Stimulated activated CD8-positive, alpha-beta memory T cell treated with anti-CD3 and anti-CD28 coated beads, Interleukin-15, amount 100 ng/mL, for 48 hours (primary cell): ENCODE results near the gene AVPI1.
"Not testable (repeated sequence)": the region's sequence is repeated elsewhere in the genome, so short reads cannot be mapped to it uniquely, and the experiment has no call there.

Source experiments
- DNase-seq, 2 donors: peaks; one replicate each; pipeline ENCODE4 v3.0.0-alpha.2; 2020; ENCODE audit warnings: low read depth in 2 of 2

Gene AVPI1

DNA sequence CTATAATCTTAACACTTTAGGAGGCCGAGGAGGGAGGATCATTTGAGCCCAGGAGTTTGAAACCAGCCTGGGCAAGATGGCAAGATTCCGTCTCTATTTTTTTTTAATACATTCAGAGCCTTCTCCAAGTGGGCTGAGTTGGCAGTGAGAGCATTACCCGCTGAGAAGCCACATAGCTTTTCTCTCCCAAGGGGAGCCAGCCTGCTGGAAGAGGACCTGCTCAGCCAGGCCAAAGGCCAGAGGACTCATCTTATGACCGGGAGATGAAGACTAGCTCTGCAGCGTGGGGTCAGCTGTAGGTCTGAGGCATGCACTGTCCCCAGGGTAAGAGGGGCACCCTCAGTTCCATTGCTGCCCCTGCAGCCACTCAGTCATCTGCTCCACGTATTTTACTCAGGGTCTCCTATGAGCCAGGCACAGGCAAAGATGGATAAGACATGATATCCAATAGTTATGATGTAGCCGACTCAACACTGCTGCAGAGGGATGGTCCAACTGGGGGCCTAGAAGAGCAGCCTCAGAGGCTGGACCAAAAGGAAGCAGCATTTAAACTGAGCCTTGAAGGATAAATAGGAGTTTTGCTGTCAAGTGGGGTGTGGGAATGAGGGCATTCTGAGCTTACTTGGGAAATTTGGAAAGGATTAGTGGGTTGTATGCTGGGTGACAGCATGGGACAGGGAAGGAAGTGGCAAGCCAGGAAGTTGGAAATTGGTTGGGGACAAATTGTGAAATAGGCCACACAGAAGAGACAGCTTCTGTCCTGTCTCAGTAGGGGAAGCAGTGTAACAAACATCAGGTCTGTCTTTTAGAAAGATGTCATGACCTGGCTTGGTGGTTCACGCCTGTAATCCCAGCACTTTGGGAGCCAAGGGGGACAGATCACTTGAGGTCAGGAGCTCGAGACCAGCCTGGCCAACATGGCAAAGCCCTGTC, 24.9 kb upstream of the AVPI1 start:
- DNase-seq, result no peak

DNA sequence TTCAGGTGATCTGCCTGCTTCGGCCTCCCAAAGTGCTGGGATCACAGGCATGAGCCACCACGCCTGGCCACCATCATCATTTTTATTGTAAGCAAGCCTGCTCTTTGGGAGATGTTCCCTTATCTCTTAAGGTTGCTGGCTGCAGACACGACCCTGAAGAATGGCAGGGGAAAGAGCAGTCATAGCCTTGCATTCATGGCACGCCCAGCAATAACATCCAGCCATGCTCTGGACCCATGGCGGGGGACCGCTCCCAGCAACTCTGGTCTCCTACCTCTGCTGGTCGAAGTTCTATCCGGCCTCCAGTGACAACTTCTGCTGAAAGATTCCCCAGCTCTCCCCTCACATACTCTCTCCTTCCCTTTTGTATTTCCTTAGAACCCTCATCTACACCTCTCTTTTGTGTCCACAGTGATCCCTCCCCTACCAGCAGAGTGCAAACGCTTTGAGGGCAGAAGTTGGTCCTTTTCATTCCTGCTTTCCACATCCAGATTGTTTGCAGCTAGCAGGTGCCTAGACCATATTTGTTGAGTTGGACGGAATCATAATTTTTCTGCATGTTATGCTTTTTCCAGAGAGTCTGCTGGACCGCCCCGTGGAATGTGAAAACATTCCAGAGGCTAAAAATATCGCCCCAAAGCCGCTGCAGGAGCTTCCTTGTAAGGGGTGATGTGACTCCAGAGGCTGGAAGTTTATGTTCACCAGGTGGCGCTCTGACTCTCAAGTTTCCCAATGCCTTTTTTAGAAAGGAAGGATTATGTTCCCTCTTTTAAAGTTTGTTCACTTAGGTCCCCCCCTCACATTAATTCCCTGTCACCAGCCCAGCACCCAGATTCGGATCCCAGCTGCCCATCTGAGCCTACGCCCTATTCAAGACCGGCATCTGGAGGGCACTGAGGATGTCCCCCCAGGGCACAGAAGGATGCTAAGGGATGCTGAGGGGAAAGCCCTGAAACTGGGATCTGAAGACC, 22.2 kb upstream of the AVPI1 start:
- DNase-seq, result no peak

DNA sequence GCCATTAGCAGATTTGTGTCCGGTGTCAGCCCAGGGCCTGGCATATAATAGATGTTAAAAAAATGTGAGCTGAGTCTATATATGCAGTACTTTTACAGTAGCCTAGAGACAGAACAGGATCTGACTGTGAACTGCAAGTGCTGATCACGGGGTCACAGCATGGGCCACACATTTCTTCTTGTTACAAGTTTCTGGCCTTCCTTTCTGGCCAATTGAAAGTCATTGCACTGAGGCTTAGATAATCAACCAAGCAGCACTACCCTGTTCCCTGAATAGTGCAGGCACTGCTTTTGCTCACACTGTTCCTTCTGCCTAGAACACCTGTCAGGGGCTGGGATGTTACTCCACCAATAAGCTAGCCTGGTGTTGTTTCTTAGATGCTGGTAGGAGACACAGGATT, 21.1 kb upstream of the AVPI1 start:
- no peak for DNase-seq

DNA sequence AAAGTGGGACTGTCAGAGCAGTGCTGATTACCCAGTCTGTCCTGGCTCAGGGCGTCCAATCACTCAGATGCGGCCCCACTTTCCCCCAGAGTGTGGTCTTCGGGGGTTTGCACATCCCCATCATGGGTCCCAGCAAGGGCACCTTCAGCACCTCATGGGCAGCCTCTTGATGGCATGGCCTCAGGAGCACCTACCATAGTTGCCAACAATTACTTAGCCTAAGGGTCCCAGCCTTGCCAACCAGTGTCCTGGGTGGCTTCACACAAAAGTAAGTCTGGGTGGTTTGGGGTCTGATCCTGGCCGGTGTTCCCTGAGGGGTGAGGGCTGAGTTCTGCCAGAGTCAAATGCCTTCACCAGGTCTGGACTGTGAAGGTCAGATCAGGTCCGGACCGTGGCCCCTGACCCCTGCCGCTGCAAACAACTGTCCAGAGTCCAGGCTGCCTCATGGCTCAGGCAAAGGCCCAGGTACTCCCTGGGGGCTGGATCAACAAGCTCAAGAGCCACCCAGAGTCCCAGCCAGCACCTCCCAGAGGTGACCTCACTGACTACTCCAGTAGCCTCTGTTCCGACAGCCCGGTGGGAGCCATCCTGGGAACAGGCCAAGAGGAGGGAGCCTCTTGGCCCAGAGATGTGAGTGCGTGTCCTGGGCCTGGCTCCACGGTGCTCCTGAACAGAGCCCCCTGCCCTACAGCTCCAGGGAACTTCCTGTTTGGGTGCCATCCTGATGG, 20.3 kb upstream of the AVPI1 start:
- no peak for DNase-seq

DNA sequence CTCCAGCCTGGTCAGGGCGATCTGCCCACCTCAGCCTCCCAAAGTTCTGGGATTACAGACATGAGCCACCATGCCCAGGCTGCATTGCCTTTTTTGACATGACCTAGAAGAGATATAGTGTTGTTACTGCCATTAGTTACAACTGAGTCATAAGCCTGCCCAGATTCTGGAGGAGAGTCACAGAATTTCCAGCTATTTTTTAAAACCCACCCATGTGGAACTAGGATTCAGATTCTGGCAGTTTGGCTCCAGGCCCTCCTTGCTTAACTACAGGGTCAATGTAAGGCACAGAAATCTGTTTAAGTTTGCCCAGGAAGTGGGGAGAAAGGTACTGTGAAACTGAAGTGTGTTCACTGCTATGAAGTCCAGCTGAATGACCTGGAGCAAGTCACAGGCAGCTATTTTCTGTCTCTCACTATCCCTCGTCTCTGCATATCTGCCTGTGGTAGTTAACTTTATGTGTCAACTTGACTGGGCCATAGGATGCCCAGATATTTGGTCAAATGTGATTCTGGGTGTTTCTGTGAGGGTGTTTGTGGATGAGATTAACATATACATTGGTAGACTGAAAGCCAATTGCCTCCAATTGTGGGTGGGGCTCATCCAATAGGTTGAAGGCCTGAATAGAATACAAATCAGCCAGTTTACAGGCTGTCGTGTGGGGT, 18.1 kb upstream of the AVPI1 start:
- no peak for DNase-seq

DNA sequence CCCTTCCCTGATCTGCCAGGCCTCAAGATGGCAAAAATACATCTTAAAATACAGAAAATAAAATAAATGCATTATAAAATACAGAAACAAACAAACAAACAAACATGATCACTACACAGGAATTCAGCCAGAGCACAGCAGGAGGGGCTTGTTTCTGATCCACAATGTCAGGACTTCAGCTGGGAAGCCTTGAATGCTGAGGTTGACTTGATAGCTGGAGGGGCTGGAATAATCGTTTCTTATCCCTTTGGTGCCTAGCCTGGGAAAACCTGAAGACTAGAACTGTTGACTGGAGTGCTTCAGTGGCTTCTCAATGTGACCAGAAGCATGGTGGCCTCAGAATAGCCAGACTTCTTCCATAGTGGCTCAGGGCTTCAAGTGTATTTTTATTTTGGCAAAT, 17.3 kb upstream of the AVPI1 start:
- no peak for DNase-seq

DNA sequence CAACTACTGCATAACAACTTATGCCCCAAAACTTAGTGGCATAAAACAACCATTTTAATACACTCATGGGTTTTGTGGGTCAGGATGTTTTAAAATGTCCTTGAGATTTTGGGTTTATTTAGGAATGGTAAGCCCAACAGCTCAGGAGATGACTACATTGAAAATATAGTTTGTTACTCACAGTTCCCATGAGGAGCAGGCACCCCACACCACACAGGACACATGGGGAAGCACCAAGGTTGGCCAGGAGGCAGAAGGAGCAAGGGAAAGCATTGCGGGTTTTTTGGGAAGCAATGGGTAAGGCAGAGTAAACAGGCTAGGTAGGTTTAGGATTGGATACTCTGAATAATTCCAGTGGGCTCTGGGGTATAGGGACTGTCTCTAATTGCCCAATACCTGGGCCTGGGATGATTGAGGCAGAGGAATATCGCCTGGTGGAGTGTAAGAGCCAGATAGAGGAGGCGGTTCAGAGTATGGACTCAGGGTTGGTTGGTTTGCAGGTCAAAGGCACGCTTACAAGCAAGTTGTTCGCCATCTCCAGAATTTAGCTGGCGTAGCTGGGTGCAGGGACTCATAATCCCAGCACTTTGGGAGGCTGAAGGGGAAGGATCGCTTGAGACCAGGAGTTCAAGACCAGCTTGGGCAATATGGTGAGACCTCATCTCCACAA, 16.5 kb upstream of the AVPI1 start:
- DNase-seq, result no peak

DNA sequence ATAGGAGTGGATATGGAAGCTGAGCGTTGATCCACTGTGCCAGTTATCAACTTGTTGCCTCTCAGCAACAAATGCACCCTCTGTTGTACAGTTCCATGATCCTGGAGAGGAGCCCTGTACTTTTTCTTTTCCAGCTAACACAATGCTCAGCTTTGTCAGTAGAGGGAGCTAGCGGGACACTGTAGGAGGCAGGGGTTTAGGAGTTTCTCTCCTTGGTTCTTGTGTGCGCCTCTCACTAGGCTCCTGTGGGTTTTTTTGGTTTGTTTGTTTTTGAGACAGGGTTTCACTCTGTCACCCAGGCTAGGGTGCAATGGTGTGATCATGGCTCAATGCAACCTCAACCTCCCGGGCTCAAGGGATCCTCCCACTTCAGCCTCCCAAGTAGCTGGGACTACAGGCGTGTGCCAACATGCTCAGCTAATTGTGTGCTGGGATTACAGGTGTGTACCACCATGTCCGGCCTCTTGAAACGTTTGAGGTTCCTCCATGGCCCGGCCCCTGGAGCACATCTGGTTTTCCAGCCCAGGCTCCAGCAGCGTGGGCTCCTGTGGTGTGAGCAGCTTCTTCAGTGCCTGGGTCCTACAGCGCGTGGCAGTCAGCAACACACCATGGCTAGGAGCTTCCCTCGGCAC, 14.5 kb upstream of the AVPI1 start:
- no peak for DNase-seq

DNA sequence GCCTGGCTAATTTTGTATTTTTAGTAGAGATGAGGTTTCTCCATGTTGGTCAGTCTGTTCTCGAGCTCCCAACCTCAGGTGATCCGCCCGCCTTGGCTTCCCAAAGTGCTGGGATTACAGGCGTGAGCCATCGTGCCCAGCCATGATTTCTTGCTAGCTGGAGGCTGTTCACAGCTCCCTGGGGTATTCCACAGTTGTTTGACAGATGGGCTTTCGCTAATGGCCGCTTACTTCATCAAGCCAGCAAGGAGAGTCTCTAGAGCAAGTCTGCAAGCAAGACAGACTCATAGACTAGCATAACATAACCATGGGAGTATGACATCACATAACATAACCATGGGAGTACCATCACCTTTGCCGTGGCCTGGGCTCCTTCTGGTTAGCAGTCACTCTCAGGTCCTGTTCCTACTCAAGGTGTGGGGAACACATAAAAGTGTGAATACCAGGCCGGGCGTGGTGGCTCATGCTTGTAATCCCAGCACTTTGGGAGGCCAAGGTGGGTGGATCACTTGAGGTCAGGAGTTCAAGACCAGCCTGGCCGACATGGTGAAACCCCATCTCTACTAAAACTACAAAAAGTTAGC, 11.1 kb upstream of the AVPI1 start:
- DNase-seq, result not testable (repeated sequence)

DNA sequence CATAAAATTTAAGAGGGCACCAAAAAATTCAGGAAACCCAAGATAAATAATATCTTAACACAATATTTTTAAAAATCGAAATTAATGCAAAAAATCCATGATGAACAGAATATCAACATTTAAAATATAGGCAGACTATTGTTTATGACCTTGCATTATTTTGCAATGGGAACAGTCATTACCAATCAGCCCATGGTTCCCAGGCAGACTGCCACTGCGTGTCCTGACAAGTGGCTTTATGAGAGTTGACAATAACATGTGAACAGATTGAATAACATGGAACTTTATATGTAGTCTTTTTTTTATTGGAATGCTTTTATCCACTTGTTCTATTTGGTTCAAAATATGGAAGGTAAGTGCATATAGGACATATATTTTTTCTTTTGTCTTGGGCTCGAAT, 3.1 kb upstream of the AVPI1 start:
- no peak for DNase-seq

DNA sequence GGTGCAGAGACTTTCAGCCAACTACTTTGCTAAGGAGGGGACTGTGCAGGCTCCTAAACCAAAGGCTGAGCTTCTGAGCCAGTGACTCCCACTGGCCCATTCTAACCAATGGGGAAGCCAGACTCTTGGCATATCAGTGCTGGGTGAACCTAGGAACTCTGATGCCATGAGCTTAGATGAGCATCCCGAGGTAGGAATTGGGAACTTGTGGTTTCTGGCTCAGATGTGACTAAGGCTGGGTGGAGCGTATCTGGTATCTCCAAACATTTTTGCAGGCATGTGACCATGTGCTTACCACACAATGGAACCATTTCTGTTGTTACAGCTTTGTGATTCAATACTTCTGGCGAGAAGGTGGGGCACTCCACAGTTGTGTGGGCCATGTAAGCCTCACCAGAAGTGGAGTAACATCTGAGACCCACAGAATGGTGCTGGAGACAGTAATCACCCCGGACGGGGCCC, 2.5 kb upstream of the AVPI1 start:
- no peak for DNase-seq

DNA sequence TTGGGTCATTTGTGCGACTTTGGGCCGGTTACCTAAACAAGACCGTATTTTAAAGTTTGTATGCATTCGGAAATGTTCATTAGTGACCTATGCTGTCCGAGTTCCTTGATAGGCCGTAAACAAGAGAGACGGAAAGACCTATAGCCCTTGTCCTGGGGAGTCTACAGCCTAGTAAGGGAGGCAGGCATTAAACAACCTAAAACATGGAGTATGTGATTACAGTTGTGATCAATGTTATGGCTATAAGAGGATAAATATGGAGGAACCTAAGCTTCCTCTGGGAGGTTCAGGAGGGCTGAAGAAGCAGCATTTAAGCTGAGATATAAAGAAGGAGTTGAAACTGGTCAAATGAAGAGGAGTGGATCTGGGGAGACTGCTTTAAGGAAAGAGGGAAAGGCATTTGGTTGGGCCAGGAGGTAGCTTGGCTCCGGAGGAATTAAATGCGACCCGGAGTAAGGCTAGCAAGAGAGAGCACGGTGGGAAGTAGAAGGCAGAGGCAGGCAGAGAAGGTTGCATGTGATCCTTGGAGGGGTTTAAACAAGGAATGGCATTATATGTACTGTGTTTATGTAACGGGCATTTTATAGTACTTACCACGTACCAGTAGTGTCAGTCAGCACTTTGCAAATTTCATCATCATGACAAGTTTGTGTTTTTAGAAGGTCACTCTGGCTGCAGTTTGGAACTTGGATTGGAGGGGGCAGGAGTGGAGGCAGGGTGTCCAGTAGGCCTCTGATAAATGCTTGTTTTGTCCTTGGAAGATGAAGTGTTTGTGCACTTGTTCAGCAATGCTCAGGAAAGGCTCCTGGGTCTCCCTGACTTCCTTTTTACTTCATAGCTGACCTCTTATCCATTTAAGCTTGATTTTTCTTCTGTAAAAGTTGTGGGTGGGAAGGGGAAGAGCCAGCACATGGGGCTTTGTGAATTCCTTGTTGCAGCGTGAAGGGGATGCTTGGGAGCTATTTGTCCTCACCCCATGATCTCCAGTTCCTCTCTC, 1.0 kb upstream of the AVPI1 start:
- no peak for DNase-seq

DNA sequence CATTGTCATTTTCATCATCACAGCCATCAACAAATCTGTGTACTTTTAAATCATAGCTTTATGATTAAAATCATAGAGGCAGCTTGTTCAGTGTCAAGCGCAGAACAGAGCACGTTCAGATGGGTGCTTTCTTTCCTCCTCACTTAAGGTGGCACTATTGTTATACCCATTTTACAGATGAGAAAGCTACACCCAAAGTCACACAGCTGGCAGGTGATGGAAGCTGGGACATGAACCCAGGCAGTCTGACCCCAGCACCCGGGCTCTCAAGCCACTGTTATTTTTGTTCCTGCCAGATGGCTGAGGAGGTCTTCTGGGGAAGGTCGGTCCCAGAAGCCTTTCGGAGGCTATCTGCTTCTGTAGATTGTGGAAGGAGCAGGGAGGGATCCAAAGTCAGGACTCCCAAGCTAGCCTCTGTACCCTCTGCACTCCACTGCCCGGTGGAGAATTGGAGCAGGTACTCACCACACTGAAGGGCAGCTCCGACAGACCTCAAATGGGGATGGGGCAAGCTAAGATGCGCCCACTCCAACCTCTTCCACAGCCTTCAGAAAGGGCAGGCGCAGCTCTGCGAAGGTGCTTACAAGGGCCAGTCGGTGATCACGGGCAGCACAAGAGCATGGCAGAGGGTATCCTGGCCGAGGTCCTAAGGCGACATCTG, 610 bp downstream of the AVPI1 start:
- DNase-seq, result no peak

DNA sequence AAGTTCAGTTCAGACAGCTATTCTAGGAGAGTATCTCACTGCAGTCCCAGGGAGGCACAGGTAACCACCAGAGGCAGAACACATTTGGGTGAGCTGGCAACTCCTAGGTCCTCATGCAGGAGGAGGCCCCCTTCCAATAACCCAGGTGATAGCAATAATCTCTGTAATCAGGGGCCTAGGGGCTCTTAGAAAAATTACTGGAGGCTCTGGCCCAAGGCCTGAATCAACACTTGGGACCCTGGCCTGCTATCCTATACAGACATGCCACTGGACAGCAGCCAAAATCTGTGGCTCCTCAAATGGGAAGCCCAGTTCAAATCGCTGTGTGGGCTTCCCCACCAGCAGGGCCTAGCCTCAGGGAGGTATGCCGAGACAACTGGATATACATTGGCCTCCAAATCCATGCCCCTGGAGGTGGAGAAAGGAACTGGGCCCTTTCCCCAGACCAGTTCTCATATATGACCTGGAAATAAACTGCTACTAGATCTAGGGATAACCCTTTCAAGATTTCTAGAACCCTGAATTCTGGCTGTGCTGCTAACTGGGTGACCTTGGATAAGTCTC, 1.6 kb downstream of the AVPI1 start:
- DNase-seq, result no peak

DNA sequence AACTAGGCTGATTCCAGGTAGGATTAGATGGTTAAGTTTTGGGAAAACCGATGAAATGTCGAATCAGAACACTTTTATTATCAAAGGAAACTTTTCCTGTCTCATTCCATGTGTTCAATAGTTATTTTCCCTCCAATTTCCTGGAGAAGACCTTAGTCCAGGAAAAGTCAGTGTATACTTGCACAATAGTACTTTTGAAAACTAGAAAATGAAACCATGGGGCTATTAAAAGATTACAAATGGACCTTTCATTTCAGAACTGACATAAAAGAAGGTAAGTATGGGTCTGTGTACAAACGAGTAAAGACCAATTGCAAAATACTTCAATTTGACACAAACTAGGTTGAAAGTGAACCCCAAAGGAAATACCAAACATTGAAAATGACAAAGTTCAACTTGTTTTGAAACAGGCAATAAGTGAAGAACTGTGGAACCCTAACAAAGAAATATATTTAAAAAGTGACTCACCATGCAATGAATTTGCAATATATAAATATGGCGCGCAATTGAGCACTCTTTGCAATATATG, 2.1 kb downstream of the AVPI1 start:
- DNase-seq, result no peak

DNA sequence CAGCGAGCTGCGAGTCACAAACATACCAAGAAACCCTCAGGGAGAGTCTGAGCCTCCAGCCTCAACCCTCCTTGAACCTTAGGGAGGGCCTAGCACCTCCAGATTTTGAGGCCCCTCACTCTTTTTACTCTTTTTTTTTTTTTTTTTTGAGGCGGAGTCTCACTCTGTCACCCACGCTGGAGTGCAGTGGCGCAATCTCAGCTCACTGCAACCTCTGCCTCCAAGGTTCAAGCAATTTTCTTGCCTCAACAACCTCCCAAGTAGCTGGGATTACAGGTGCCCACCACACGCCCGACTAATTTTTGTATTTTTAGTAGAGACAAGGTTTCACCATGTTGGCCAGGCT, 2.7 kb downstream of the AVPI1 start:
- not testable (repeated sequence) for DNase-seq

DNA sequence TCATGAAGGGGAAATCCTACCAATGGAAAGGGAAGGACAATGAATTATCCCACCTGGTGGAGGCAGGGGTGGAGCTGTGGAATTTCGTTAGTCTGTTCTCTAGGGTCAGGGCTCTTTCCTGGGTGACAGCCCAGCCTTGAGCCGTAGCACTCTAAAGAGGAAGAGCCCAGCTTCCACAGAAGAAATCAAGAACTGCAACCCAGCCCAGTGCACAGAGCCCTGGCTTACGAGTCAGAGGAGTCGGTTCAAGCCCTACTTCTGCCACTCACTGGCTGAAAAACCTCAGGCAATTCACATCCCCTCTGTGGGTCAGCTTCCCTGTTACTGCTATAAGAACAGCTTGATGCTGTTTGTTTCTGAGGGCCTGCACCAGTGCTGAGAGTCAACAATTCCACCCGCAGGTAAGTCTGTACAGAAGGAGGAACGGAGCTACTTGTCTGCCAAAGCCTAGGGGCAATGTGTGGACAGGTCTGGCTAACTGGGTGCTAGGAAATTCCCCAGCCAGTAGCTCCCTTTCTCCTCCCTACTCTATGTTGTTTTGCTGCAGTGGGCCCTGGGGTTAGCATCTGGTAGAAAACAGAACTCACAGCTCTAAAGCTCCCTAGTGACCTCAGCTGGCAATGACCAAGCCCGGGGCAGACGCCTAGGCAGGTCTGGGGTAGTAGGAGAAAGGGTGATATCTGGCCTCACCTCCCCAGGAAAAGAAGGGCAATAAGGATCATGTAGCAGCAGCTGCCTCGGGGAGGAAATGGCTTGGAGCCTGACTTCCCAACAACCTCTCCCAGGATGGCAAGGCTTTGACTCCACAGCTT, 3.3 kb downstream of the AVPI1 start:
- no peak for DNase-seq
